ENCODE measurements around the gene CHD6. TPM values are rescaled to one million over a fixed set of nuclear protein-coding genes. Genes with fewer than 3 reads are reported as not detected.

CHD6 gene
- total RNA-seq, 4 donors from 2014 or later, result 18.5 to 49.3 (median 28.7) TPM

GRCh38 chr20:41551011-41551705, 67.0 kb downstream of the CHD6 start:
- ATAC-seq (ENCODE audit: low FRiP score) (no peak), DNase-seq (ENCODE audit: low spot score) (no peak)
- TF ChIP-seq CTCF (IDR thresholded peaks at IDR 0.05), result no peak

GRCh38 chr20:41547221-41547620, 71.0 kb downstream of the CHD6 start:
- DNase-seq (ENCODE audit: low spot score), result no peak
- TF ChIP-seq CTCF (IDR thresholded peaks at IDR 0.05), result no peak
- no peak for ATAC-seq (ENCODE audit: low FRiP score)

- TF ChIP-seq CTCF (IDR thresholded peaks at IDR 0.05), result no peak
- no peak for ATAC-seq (ENCODE audit: low FRiP score)
- DNase-seq (ENCODE audit: low spot score), result no peak
Measured at GRCh38 chr20:41546535-41546934, 71.6 kb downstream of the CHD6 start.

- TF ChIP-seq CTCF (IDR thresholded peaks at IDR 0.05), result no peak
- no peak for DNase-seq (ENCODE audit: low spot score)
- ATAC-seq (ENCODE audit: low FRiP score), result no peak
Measured at GRCh38 chr20:41544472-41544871, 73.7 kb downstream of the CHD6 start.

- DNase-seq (ENCODE audit: low spot score) (no peak), ATAC-seq (ENCODE audit: low FRiP score) (no peak)
- no peak for TF ChIP-seq CTCF (IDR thresholded peaks at IDR 0.05)
Measured at GRCh38 chr20:41540918-41541317, 77.3 kb downstream of the CHD6 start.

GRCh38 chr20:41540459-41540858, 77.7 kb downstream of the CHD6 start:
- DNase-seq (ENCODE audit: low spot score), result no peak
- ATAC-seq (ENCODE audit: low FRiP score), result no peak
- TF ChIP-seq CTCF (IDR thresholded peaks at IDR 0.05), result no peak

- no peak for DNase-seq (ENCODE audit: low spot score)
- ATAC-seq (ENCODE audit: low FRiP score), result no peak
- TF ChIP-seq CTCF (IDR thresholded peaks at IDR 0.05), result no peak
Measured at GRCh38 chr20:41538810-41539596, 79.2 kb downstream of the CHD6 start.
